Measurements from ENCODE around the gene CANT1.

DNA sequence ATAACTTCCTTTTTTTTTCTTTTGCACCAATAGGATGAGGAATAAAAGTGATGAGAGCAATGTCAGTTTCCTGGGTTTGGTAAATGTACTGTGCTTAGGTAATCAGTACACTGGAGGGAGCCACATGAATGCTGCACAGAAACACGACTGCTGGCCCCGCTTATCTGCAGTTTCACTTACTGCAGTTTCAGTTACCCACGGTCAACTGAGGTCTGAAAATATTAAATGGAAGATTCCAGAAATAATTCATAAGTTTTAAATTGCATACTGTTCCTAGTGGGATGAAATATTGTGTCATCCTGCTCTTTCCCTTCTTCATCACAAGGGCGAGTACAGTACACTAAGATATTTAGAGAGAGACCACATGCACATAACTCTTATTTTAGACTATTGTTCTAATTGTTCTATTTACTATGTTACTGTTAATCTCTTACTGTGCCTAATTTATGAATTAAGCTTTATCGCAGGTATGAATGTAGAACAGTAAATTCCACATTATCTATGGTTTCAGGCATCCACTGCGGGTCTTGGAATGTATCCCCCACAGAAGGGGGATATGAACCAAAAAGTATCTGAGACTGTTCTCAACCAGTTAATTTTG lies 23.4 kb downstream of the CANT1 start:
- TF ChIP-seq, protein P1, sequence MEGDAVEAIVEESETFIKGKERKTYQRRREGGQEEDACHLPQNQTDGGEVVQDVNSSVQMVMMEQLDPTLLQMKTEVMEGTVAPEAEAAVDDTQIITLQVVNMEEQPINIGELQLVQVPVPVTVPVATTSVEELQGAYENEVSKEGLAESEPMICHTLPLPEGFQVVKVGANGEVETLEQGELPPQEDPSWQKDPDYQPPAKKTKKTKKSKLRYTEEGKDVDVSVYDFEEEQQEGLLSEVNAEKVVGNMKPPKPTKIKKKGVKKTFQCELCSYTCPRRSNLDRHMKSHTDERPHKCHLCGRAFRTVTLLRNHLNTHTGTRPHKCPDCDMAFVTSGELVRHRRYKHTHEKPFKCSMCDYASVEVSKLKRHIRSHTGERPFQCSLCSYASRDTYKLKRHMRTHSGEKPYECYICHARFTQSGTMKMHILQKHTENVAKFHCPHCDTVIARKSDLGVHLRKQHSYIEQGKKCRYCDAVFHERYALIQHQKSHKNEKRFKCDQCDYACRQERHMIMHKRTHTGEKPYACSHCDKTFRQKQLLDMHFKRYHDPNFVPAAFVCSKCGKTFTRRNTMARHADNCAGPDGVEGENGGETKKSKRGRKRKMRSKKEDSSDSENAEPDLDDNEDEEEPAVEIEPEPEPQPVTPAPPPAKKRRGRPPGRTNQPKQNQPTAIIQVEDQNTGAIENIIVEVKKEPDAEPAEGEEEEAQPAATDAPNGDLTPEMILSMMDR (IDR thresholded peaks at IDR 0.05): 0 out of 2 replicates have a peak, but pooled peaks have one; percentile 12
- no peak for TF ChIP-seq ZFX (IDR thresholded peaks at IDR 0.05; ENCODE audit: borderline replicate concordance)

Data from 22Rv1 (cell line).